Ovary (tissue), 9 donors: ENCODE data around the gene DENND1B. TPM values are rescaled to one million over a fixed set of nuclear protein-coding genes. Genes with fewer than 3 reads are reported as not detected.

Experiments
- DNase-seq, 5 donors: peaks; one replicate each; pipeline ENCODE4 v3.0.0-alpha.2; 2019 to 2020
- H3K27ac ChIP-seq, 2 donors: fragments of 200-600 bp; one replicate each; pipeline versions ENCODE4 v1.5.1 to v1.8.0; 2019 to 2022
- H3K27me3 ChIP-seq: fragments of 200-600 bp; one replicate; pipeline ENCODE4 v1.8.0; 2022
- H3K36me3 ChIP-seq: fragments of 200-600 bp; sonication (generic); one replicate; pipeline ENCODE4 v1.5.1; 2019
- H3K4me1 ChIP-seq: one replicate; pipeline ENCODE4 v1.8.1; 2013; ENCODE audit warnings: mild to moderate bottlenecking, moderate library complexity; ENCODE audit not compliant: insufficient read depth
- H3K4me3 ChIP-seq: fragments of 200-600 bp; sonication (generic); one replicate; pipeline ENCODE4 v1.5.1; 2017
- H3K9me3 ChIP-seq, 2 donors: fragments of 200-600 bp in 1 of 2; sonication (generic) in 1 of 2; one replicate each; pipeline versions ENCODE4 v1.5.1 to v1.8.1; 2013 to 2019; ENCODE audit warnings: mild to moderate bottlenecking in 1 of 2, moderate library complexity in 1 of 2
- CTCF ChIP-seq, 3 donors: fragments of 450-650 bp in 2 of 3; fragments of 200-600 bp in 1 of 3; IDR thresholded peaks; one replicate each; pipeline versions ENCODE4 v1.5.1 to v1.8.0; 2016 to 2022; ENCODE audit warnings: antibody characterized with exemption in 3 of 3, mild to moderate bottlenecking in 1 of 3
- EP300 ChIP-seq: sonication (generic); formaldehyde crosslinking; IDR thresholded peaks from one replicate; pipeline ENCODE4 v1.6.1; 2017; ENCODE audit warnings: antibody characterized with exemption
- POLR2A ChIP-seq: fragments of 450-650 bp; IDR thresholded peaks from one replicate; pipeline ENCODE4 v1.6.1; 2017; ENCODE audit warnings: antibody characterized with exemption, mild to moderate bottlenecking, moderate library complexity
- WGBS, 3 donors: extraction: QIAGEN DNeasy Blood & Tissue Kit in 1 of 3; methylation state at CpG; one replicate each; pipeline versions ENCODE4 v1.1.5 to v1.1.7; 2013 to 2017; 5-methylcytosine and 5-hydroxymethylcytosine counted together
- intact Hi-C, 4 donors: fragments of 100-400 bp; cut with DNase I; formaldehyde crosslinking; loops; one replicate each; pipeline versions ENCODE4 v1.11.0 to v1.15.1; 2022 to 2023
- polyA plus RNA-seq, 2 donors: library from polyadenylated mRNA; stranded (reverse); fragments of 200-250 nt in 1 of 2; fragments of 350-450 nt in 1 of 2; fragmentation: Illumina TruSeq in 1 of 2; extraction: RNeasy Lipid Tissue Mini Kit (QIAGEN cat#74804) in 1 of 2; gene quantifications; one replicate each; pipeline ENCODE4 v1.2.3, GENCODE V29; 2013 to 2014
- total RNA-seq, 7 donors: library from RNA; depleted of rRNA in 2 of 7; stranded (reverse); fragments of >200 nt in 2 of 7; fragmentation: NEBNext Ultra II Directional in 3 of 7; extraction: Animal tissue kit (Norgen Biotek cat#: 25700) in 3 of 7; gene quantifications; one replicate each; pipeline versions ENCODE4 v1.1.0 to v1.2.4, GENCODE V29; 2016 to 2023
- donor health status: DM: no; HTN: no; CAD: no; lungs with moderate emphysema.
- donor health status: DM: no; HTN: no; CAD: no.
- donor health status: Bipolar disorder and iron deficiency.
- donor health status: DM: yes; HTN: yes; CAD: no.
- donor health status: DM: no; HTN: no; CAD: no.
- donor health status: DM: yes; HTN: yes; CAD: no.

The DENND1B gene
- total and polyA plus RNA-seq, 9 donors: 2.9 to 20.6 (median 14.1) TPM

DNA sequence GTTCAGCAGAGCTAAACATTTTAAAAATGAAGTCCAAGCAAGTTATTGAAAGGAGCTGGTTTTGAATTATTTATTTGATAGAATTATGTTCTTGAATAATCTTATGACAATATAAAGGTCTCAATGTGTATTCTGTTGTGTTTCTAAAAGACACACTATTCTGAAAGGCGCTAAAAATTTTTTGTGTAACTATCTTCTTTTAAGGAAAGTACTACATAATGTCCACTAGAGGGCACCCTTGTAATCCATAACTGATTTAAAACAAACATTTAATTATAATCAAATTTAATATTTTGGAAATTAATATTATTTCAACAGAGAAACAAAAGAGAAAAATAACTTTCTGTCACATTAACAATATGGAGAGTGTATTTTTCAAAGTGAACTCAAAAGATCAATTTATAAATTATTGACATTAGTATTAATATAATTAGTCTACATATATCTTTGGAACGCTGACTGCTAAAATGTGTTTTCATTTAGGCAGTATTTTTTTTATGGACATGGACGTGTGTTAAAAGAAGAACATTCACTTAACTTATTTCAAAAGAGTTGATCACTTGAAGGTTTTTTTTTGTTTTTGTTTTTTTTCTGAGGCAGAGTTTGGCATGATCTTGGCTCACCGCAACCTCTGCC, 248.4 kb downstream of the DENND1B start:
- no peak for DNase-seq
- no peaks in the 10 kb centered on the region for H3K4me1 ChIP-seq
- peak; percentile 28 to 52 (median 33) for TF ChIP-seq CTCF (IDR thresholded peaks at IDR 0.05)
- no peak for TF ChIP-seq EP300
- TF ChIP-seq POLR2A: no peak
- no peak overlapping the region for H3K4me3 ChIP-seq
- no peak overlapping the region for H3K27ac ChIP-seq
- no peaks in the 10 kb centered on the region for H3K9me3 ChIP-seq
- H3K27me3 ChIP-seq: no peaks in the 10 kb centered on the region
- intact Hi-C loops: loop anchor here in 1 of 4 donors (10.0 kb wide), 1 partner anchor 938 kb away; no protein-coding TSS in a partner anchor
- 59 to 62% (median 61%) methylated on average over 4 of the region's 4 CpGs for WGBS, 3 donors
- H3K36me3 ChIP-seq: no peaks in the 10 kb centered on the region

DNA sequence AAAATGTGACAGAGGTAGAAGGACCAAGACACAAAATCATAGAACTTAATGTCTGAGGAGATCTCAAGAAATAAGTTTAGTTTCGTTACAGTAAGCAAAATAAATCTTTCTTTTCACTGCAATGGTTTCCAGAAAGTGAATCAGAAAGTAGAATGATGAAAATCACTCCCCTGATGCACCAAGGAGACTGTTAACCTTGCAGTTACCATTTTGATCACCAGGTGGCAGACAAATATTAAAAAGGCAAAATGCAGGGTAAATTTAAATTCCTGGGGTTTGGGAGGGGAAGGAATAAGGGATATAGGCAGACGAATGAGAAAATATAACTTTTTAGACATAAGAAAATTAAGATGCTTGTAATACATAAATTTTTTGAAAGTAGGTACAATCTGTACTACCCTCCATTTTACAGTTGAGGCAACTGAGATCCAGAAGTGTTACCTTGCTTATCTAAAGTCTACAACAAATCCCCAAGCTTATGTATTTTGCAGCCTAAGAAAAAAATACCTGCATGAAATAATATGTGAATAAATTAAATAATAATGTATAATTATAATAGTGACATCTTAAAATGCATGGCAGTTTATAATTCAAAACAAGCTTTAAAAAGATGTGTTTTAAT, 254.1 kb downstream of the DENND1B start:
- no peak for DNase-seq
- intact Hi-C loops: loop anchor here in 1 of 4 donors (10.0 kb wide), 1 partner anchor 944 kb away; no protein-coding TSS in a partner anchor
- Histone ChIP-seq H3K4me1 (no peaks in the 10 kb centered on the region), H3K36me3 (no peaks in the 10 kb centered on the region), H3K27me3 (no peaks in the 10 kb centered on the region), H3K4me3 (no peak overlapping the region), H3K9me3 (no peaks in the 10 kb centered on the region), H3K27ac (no peak overlapping the region)
- TF ChIP-seq EP300 (no peak), CTCF (IDR thresholded peaks at IDR 0.05) (peak in 2 of 3 donors; percentile 23 to 31), POLR2A (no peak)
- WGBS, 3 donors: 76 to 78% (median 76%) methylated on average over 2 of the region's 2 CpGs

GRCh38 chr1:197519741-197520334, 255.4 kb downstream of the DENND1B start:
- no peak for TF ChIP-seq POLR2A
- no peaks in the 10 kb centered on the region for H3K4me1 ChIP-seq
- DNase-seq: no peak
- H3K27me3 ChIP-seq: no peaks in the 10 kb centered on the region
- 88 to 100% (median 99%) methylated on average over 1 of the region's 1 CpG for WGBS, 3 donors
- no peaks in the 10 kb centered on the region for H3K9me3 ChIP-seq
- no peak overlapping the region for H3K4me3 ChIP-seq
- no peak overlapping the region for H3K27ac ChIP-seq
- intact Hi-C loops: loop anchor here in 1 of 4 donors (10.0 kb wide), 1 partner anchor 945 kb away; no protein-coding TSS in a partner anchor
- no peaks in the 10 kb centered on the region for H3K36me3 ChIP-seq

GRCh38 chr1:197515421-197515820, 259.9 kb downstream of the DENND1B start:
- TF ChIP-seq CTCF (IDR thresholded peaks at IDR 0.05) (no peak), POLR2A (no peak), EP300 (no peak)
- no peaks in the 10 kb centered on the region for H3K9me3 ChIP-seq
- no peak overlapping the region for H3K4me3 ChIP-seq
- no peaks in the 10 kb centered on the region for H3K4me1 ChIP-seq
- H3K36me3 ChIP-seq: no peaks in the 10 kb centered on the region
- WGBS, 3 donors: 91 to 93% (median 93%) methylated on average over 1 of the region's 1 CpG
- H3K27ac ChIP-seq: no peak overlapping the region
- DNase-seq: no peak
- intact Hi-C loops: no loop called here
- H3K27me3 ChIP-seq: no peaks in the 10 kb centered on the region
